Endodermal cell (in vitro differentiated cells): Measurements from ENCODE around the gene PRXL2B. TPM values are rescaled to one million over a fixed set of nuclear protein-coding genes. Genes with fewer than 3 reads are reported as not detected.
A peak's percentile ranks its signal among the peaks of the same experiment; 100 is the strongest.

Experiments used
- DNase-seq: peaks from one replicate; pipeline ENCODE4 v3.0.0-alpha.2; 2017
- H3K27ac ChIP-seq: 2 replicates; pipeline ENCODE4 v1.5.1; 2013; ENCODE audit warnings: mild to moderate bottlenecking, low read depth, low read length, moderate library complexity
- H3K27me3 ChIP-seq: 2 replicates; pipeline ENCODE4 v1.6.1; 2013; ENCODE audit warnings: mild to moderate bottlenecking, low read length, moderate library complexity; ENCODE audit not compliant: insufficient read depth, control insufficient read depth, poor library complexity, severe bottlenecking
- H3K36me3 ChIP-seq: 2 replicates; pipeline ENCODE4 v1.7.0; 2013; ENCODE audit warnings: mild to moderate bottlenecking, low read length, moderate library complexity; ENCODE audit not compliant: control insufficient read depth, insufficient read depth
- H3K4me1 ChIP-seq: one replicate; pipeline ENCODE4 v1.7.0; 2013; ENCODE audit warnings: low read length; ENCODE audit not compliant: control insufficient read depth, insufficient read depth
- H3K4me3 ChIP-seq: 2 replicates; pipeline ENCODE4 v1.5.1; 2013; ENCODE audit warnings: mild to moderate bottlenecking, low read length, moderate library complexity
- H3K9ac ChIP-seq: 2 replicates; pipeline ENCODE4 v1.6.1; 2013; ENCODE audit warnings: mild to moderate bottlenecking, low read length, moderate library complexity; ENCODE audit not compliant: poor library complexity, severe bottlenecking; ENCODE audit errors: extremely low read depth
- H3K9me3 ChIP-seq: 2 replicates; pipeline ENCODE4 v1.6.1; 2013; ENCODE audit warnings: mild to moderate bottlenecking, low read length, moderate library complexity; ENCODE audit not compliant: control insufficient read depth
- H3K27ac Mint-ChIP-seq: 2 replicates; pipeline ENCODE4 v1.8.0; 2020; ENCODE audit warnings: mixed read lengths
- H3K27me3 Mint-ChIP-seq: 2 replicates; pipeline ENCODE4 v1.8.0; 2021; ENCODE audit warnings: mild to moderate bottlenecking, mixed read lengths; ENCODE audit not compliant: insufficient read depth
- H3K36me3 Mint-ChIP-seq: 2 replicates; pipeline ENCODE4 v1.8.0; 2020; ENCODE audit warnings: low read depth, mixed read lengths
- H3K4me1 Mint-ChIP-seq: 2 replicates; pipeline ENCODE4 v1.8.0; 2020; ENCODE audit warnings: mixed read lengths
- H3K4me3 Mint-ChIP-seq: 2 replicates; pipeline ENCODE4 v1.8.0; 2020; ENCODE audit warnings: mild to moderate bottlenecking, moderate library complexity, mixed read lengths
- H3K9me3 Mint-ChIP-seq: 2 replicates; pipeline ENCODE4 v1.8.0; 2020; ENCODE audit warnings: mild to moderate bottlenecking, mixed read lengths
- CTCF ChIP-seq: fragments of 200-600 bp; sonication (generic); conservative IDR thresholded peaks from 2 replicates; pipeline ENCODE4 v1.5.0; 2021; ENCODE audit warnings: antibody characterized with exemption, mild to moderate bottlenecking
- WGBS, 2 experiments: methylation state at CpG; one replicate each; pipeline versions ENCODE4 v1.1.5 to v1.1.7; 2013; ENCODE audit warnings: missing lambda C conversion rate in 2 of 2, mixed read lengths in 1 of 2; ENCODE audit not compliant: insufficient coverage in 1 of 2, insufficient read length in 1 of 2; 5-methylcytosine and 5-hydroxymethylcytosine counted together
- total RNA-seq, 2 donors: library from RNA; stranded (reverse); fragmentation: NEBNext Ultra II Directional in 1 of 2; extraction: Animal tissue kit (Norgen Biotek cat#: 25700) in 1 of 2; gene quantifications; 2 replicates in 1 of 2; 3 replicates in 1 of 2; pipeline ENCODE4 v1.2.1, GENCODE V29; 2021

Gene PRXL2B
- total RNA-seq, 2 donors from 2014 or later: 33.4 to 34.4 TPM

GRCh38 chr1:2605509-2606395, 19.2 kb downstream of the PRXL2B start:
- no peaks in the 10 kb centered on the region for H3K9me3 Mint-ChIP-seq
- Histone ChIP-seq H3K27me3 (no peaks in the 10 kb centered on the region), H3K9ac (no peak overlapping the region), H3K9me3 (no peaks in the 10 kb centered on the region), H3K27ac (no peak overlapping the region), H3K36me3 (no peaks in the 10 kb centered on the region), H3K4me1 (no peaks in the 10 kb centered on the region), H3K4me3 (no peak overlapping the region)
- no peak for TF ChIP-seq CTCF
- H3K27ac Mint-ChIP-seq: no peak overlapping the region
- DNase-seq: peak; percentile 33
- no peak overlapping the region for H3K4me3 Mint-ChIP-seq
- peaks cover 5% of the 10 kb centered on the region for H3K27me3 Mint-ChIP-seq
- 92 to 95% methylated on average over 26 to 48 of the region's 48 CpGs for WGBS, 2 experiments
- H3K36me3 Mint-ChIP-seq: no peaks in the 10 kb centered on the region
- H3K4me1 Mint-ChIP-seq: no peaks in the 10 kb centered on the region

GRCh38 chr1:2606396-2606880, 19.9 kb downstream of the PRXL2B start:
- Mint-ChIP-seq H3K36me3 (no peaks in the 10 kb centered on the region), H3K4me3 (no peak overlapping the region), H3K4me1 (no peaks in the 10 kb centered on the region), H3K27me3 (peaks cover 5% of the 10 kb centered on the region), H3K27ac (no peak overlapping the region), H3K9me3 (no peaks in the 10 kb centered on the region)
- 83 to 100% methylated on average over 2 to 15 of the region's 15 CpGs for WGBS, 2 experiments
- Histone ChIP-seq H3K36me3 (no peaks in the 10 kb centered on the region), H3K27ac (no peak overlapping the region), H3K4me1 (no peaks in the 10 kb centered on the region), H3K27me3 (no peaks in the 10 kb centered on the region), H3K4me3 (no peak overlapping the region), H3K9ac (no peak overlapping the region), H3K9me3 (no peaks in the 10 kb centered on the region)
- DNase-seq: peak; percentile 35
- TF ChIP-seq CTCF: no peak

GRCh38 chr1:2606881-2607621, 20.5 kb downstream of the PRXL2B start:
- Mint-ChIP-seq H3K27me3 (peaks cover 5% of the 10 kb centered on the region), H3K4me1 (no peaks in the 10 kb centered on the region), H3K27ac (no peak overlapping the region), H3K9me3 (no peaks in the 10 kb centered on the region), H3K36me3 (no peaks in the 10 kb centered on the region), H3K4me3 (no peak overlapping the region)
- TF ChIP-seq CTCF: no peak
- Histone ChIP-seq H3K9me3 (no peaks in the 10 kb centered on the region), H3K4me1 (no peaks in the 10 kb centered on the region), H3K27ac (no peak overlapping the region), H3K27me3 (no peaks in the 10 kb centered on the region), H3K4me3 (no peak overlapping the region), H3K36me3 (no peaks in the 10 kb centered on the region), H3K9ac (no peak overlapping the region)
- 89 to 93% methylated on average over 21 to 36 of the region's 36 CpGs for WGBS, 2 experiments
- peak; percentile 45 for DNase-seq
